ENCODE results near the gene TAL1.

Gene TAL1

DNA sequence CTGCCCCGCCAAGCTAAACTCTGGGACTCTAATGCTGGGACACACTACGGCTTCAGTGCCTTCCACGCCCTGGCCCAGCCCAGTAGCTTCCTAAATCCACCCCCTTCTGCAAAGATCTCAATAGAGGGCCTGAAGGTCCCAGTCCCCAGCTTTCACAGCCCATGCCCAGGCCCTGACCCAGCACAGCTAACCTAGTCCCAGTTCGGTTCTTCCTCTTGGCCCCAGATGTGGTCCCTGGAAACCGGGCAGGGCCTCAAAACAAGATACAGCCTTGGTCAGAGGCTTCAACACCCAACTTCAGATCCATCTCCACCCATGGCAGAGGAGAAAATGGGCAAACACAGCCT, 41.5 kb downstream of the TAL1 start:
- Mint-ChIP-seq H3K4me1 (ENCODE audit: low read depth) (no peaks in the 10 kb centered on the region), H3K36me3 (ENCODE audit: low read depth) (no peaks in the 10 kb centered on the region), H3K27me3 (peaks cover 21% of the 10 kb centered on the region), H3K4me3 (no peak overlapping the region), H3K27ac (no peak overlapping the region), H3K9me3 (no peaks in the 10 kb centered on the region)
- no peak for DNase-seq

DNA sequence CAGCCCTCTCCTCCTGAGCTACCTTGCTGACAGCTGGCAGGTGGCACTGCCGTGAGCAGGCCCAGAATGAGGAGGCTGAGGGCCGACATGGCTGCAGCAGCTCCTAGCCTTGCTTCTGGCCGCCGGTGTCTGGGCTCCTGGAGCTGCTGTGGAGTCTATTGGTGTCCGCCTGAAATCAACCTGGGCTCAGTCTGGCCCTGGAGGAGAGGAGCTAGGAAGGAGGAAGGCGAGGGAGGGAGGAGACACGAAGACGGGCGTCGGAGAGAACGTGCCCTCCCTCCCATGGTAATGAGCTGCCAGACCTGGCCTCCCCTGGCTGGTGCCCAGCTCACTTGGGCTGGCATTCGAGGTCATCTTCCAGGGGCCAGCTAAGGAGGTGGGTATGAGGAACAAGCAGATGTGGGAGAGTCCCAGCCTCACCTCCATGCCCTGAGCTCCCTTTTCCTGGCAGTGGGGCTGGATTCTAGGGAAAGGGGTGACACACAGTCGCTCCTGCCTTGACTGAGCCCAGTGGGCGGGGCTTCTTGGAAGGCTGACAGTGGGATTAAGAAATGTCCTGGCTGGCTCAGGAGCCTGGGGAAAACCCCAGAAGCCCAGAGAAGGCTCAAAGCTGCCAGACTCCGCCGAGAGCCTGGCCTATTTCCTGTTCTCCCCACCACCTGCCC, 42.0 kb downstream of the TAL1 start, which contains the start of gene PDZK1IP1:
PDZK1IP1 (minus strand) TSS at position 193 of the 665 bp plus-strand sequence; CDS start at position 89, 104 bp downstream.
- Mint-ChIP-seq H3K27ac (no peak within 1 kb of the TSS), H3K27me3 (peaks cover 22% of the 10 kb centered on the region), H3K36me3 (ENCODE audit: low read depth) (no peaks in the 10 kb centered on the region), H3K4me1 (ENCODE audit: low read depth) (no peaks in the 10 kb centered on the region), H3K4me3 (no peak within 1 kb of the TSS), H3K9me3 (no peaks in the 10 kb centered on the region)
- peak; percentile 19 for DNase-seq

DNA sequence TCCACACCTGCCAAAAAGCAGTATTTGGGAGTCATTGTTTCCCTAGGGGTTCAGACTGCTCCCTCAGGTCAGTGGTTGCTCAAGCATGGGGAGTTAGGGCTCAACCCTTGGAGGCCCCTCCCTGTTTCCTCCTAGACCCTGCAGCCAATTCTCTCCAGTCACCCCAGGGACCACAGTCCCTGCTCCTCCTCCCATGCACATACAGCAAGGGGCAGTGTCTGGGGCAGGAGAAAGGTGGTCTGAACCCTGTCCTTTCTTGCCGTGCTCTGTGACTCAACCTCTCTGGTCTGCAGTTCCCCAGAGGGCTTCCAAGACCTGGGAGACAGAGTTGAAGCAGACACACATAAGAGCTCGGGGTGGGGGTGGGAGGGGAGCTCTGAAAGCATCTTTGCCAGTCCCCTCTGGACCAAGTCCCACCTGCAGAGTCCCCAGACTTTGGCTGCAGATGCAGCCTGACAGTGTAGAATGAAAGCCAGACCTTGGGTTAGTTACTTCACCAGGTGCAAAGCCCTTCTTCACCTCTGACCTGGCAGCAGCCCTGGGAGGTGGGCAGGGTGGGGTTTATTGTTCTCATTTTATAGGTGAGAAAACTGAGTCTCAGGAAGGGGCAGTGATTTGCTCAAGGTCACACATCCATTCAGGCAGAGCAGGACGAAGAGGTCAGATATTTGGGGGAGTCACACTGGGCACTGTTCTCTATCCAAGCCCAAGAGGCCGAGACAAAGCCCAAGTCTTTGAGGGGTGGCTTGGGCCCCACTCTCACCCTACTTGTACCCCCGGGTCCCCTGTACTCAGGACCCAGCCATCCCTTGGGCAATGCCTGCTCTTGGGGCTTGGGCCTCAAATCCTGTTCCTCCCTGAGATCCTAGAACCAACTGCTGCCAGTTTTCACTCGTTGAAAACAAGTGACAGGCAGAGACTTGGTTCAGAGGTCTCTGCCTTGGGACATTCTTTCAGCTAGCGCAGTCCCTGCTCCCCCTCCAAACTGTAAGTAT, 42.9 kb downstream of the TAL1 start:
- H3K9me3 Mint-ChIP-seq = no peaks in the 10 kb centered on the region
- no peak overlapping the region for H3K4me3 Mint-ChIP-seq
- H3K27me3 Mint-ChIP-seq = peaks cover 27% of the 10 kb centered on the region
- DNase-seq = no peak
- H3K27ac Mint-ChIP-seq = no peak overlapping the region
- H3K4me1 Mint-ChIP-seq (ENCODE audit: low read depth) = no peaks in the 10 kb centered on the region
- H3K36me3 Mint-ChIP-seq (ENCODE audit: low read depth) = no peaks in the 10 kb centered on the region

DNA sequence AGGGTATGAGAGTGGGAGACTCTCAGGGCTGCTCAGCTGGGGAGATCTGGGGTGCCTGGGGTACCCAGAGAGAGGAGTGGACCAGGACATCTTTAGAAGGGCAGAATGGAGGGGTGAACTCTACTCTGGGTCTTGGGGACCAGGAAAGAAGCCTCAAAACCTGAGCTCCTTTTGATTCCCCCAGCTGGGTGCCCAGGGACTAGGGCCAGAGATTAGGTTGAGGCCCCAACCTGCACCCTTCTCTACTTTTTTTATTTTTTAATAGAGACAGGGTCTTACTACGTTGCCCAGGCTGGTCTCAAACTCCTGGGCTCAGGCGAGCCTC, 44.1 kb downstream of the TAL1 start:
- H3K36me3 Mint-ChIP-seq (ENCODE audit: low read depth) = no peaks in the 10 kb centered on the region
- H3K4me3 Mint-ChIP-seq = no peak overlapping the region
- no peaks in the 10 kb centered on the region for H3K4me1 Mint-ChIP-seq (ENCODE audit: low read depth)
- DNase-seq = no peak
- H3K27ac Mint-ChIP-seq = no peak overlapping the region
- H3K27me3 Mint-ChIP-seq = peaks cover 28% of the 10 kb centered on the region
- no peaks in the 10 kb centered on the region for H3K9me3 Mint-ChIP-seq

DNA sequence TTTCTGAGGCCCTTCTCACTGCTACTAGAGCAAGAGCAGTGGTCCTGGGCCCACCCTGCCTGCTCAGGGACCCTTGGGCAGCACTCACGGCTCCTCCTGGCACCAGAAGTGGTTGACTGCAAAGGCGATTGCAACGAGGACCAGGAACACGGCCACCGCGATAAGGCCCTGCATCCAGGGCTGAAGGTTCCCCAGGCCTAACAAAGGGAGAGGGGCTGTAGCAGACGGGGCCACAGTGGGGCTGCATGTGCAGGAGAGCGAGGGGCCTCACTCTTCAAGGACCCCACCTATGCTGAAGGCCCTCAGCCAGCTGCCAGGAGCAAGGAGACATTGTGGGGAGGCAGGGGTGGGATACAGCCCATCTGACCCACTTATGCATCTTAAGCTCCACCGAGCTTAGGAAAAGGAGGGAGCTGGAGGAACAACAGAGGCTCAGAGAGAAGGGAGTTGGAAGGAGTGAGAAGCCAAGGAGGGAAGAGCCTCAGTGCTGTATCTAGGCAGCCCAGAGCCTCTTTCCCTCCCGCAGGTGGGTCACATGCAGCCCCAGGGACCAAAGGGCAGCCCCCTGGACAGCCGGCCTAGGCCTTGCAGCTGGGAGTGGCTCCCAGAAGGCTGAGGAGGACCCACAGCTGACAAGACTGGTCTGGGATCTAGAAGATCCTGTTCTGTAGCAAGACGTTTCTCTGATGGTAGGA, 44.6 kb downstream of the TAL1 start:
- Mint-ChIP-seq H3K9me3 (no peaks in the 10 kb centered on the region), H3K4me1 (ENCODE audit: low read depth) (no peaks in the 10 kb centered on the region), H3K27me3 (peaks cover 29% of the 10 kb centered on the region), H3K4me3 (no peak overlapping the region), H3K27ac (no peak overlapping the region), H3K36me3 (ENCODE audit: low read depth) (no peaks in the 10 kb centered on the region)
- no peak for DNase-seq

DNA sequence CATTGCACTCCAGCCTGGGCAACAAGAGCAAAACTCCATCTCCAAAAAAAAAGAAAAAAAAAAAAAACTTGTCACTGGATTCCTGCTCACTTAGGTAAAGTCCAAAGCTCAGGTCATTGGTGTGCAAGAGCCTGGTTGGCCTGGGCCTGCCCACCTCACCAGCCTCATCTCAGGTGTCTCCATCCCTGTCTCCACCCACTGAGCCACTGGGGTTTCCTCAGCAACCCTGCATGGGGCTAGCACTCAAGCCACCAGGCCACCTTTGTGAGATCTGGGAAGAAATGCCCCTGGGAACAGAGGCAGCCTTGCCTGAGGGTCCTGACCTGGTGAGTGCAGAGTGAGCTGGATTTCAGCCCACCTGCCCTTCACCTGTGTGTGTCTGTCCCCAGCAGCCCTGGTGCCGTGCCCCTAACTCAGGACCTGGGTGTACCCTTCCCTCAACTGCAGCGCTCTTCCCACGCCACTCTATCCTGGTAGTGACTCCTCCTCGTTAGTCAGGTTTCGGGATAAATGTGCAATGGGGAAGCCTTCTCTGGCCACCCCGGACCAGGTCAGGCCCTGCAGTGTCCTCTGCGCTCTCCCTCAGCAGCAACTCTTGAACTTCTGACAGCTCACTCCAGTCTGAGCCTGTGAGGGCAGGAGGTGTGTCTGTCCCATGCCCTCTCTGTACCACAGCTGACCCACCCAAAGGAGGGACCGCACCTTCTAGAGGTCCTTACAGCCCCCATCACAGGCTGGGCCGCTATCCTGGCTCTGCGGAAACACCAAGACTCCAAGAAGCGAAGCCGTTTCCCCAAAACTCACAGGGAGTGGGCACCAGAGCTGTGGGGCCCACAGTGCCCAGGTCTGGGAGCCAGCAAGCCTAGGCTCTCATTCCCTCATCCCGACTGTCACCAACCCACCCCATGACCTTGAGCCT, 45.5 kb downstream of the TAL1 start:
- no peaks in the 10 kb centered on the region for H3K4me1 Mint-ChIP-seq (ENCODE audit: low read depth)
- peaks cover 26% of the 10 kb centered on the region for H3K27me3 Mint-ChIP-seq
- H3K36me3 Mint-ChIP-seq (ENCODE audit: low read depth) = no peaks in the 10 kb centered on the region
- no peaks in the 10 kb centered on the region for H3K9me3 Mint-ChIP-seq
- no peak for DNase-seq
- H3K4me3 Mint-ChIP-seq = no peak overlapping the region
- no peak overlapping the region for H3K27ac Mint-ChIP-seq

DNA sequence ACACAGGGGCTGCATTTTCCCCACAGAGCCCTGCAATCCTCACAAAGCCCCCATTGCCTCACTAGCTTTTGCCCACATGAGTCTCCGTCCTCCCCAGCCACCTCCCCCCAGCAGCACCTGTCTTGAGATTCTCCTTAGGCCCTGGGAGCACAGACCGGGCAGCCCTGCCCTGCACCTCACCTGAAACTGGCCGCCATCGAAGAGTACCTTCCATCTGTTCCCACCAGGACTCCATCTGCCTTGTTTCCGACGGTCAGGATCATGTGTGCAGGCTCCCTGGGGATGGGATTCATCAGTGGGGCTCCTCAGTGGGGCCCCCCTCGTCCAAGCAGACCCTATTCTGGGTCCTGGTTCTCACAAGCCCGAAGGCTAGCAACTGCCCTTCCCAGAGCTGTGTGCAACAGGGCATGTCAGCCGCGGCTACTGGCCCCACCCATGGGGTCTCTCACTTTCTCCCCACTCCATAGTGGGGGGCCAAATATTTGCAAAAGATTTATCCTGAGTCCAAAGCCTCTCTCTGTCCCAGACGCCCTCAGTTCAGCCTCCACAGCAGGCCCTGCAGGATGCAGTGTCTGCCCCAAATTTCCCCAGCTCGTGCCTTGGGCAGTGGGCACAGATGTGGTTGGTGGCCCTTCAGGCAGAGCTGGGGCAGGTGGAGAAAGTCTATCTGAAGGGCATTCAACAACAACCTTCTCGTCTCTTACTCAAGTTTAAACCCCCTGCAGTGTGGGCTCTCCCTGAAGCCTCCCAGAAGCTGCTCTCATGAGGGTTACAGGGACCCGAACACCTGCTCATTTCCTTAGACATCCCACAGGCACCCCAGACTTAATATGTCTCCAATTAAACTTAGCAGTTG, 47.0 kb downstream of the TAL1 start:
- no peaks in the 10 kb centered on the region for H3K4me1 Mint-ChIP-seq (ENCODE audit: low read depth)
- no peak overlapping the region for H3K4me3 Mint-ChIP-seq
- no peaks in the 10 kb centered on the region for H3K9me3 Mint-ChIP-seq
- peaks cover 40% of the 10 kb centered on the region for H3K27me3 Mint-ChIP-seq
- no peak overlapping the region for H3K27ac Mint-ChIP-seq
- no peaks in the 10 kb centered on the region for H3K36me3 Mint-ChIP-seq (ENCODE audit: low read depth)
- DNase-seq = no peak

DNA sequence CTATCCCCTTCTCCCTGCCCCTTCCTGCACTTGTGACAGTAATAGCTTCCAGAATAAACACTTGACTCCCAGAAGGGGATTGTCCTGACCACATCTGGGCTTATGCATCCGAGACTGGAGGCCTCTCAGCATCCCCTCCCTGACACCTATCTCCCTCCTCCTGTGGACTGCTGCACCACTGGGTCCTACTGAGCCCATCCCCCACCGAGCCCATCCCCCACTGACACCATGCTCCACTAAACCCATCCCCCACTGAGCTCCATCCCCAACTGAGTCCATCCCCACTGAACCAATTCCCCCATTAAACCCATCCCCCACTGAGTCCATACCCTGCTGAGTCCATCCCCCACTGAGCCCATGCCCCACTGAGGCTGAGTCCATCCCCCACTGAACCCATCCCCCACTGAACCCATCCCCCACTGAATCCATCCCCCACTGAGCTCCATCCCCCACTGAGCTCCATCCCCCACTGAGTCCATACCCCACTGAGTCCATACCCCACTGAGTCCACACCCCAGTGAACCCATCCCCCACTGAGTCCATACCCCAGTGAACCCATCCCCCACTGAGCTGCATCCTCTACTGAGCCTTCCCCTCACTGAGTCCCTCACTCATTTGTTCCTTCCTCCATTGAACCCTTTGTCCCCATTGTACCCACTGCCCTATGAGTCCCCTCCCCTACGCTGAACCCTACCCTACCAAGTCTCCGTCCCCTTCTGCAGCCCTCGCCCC, 47.8 kb downstream of the TAL1 start:
- Mint-ChIP-seq H3K9me3 (no peaks in the 10 kb centered on the region), H3K27me3 (peaks cover 46% of the 10 kb centered on the region)
- no peak for DNase-seq

DNA sequence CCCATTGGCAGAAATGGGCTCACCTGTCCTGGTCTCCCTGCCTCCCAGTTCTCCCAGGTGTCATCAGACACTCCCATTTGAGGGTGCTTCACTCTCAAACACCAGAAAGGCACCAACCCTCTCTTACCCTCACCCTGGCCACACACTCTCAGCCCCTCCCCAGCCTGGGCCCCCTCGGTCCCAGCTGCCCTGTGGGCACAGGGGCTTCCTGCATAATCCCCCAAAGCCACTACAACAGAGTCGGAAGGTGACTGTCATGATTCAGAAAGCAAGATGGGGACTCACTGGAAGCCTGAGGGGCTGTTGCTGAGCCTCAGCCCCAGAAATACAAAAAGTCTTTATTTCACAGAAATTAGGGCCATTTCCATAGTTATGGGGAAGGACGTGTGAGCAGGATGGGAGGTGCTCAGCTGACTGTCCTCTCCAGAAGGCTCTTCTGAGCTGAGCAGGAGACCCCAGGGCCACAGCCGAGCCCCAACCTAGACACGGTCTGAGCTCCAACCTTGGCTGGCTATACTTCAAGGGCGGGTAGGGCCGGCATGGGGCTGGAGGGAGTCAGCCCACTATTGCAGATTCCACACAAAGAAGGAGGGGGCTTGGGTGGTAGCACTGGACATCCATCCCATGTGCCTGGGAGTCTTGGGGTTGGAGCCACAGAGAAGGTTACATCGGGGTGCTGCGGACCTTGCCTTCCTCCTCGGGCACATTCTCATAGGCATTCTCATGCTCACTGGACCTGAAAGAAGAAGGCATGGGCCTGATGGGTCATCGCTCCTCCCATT, 48.5 kb downstream of the TAL1 start:
- Mint-ChIP-seq H3K4me3 (no peak overlapping the region), H3K27ac (no peak overlapping the region), H3K36me3 (ENCODE audit: low read depth) (no peaks in the 10 kb centered on the region), H3K4me1 (ENCODE audit: low read depth) (peaks cover 8% of the 10 kb centered on the region), H3K27me3 (peaks cover 53% of the 10 kb centered on the region), H3K9me3 (no peaks in the 10 kb centered on the region)
- DNase-seq = no peak

More for the DNA sequence above, 47.8 kb downstream of the TAL1 start:
- no peaks in the 10 kb centered on the region for H3K36me3 Mint-ChIP-seq (ENCODE audit: low read depth)
- peaks cover 5% of the 10 kb centered on the region for H3K4me1 Mint-ChIP-seq (ENCODE audit: low read depth)
- H3K4me3 Mint-ChIP-seq = no peak overlapping the region
- H3K27ac Mint-ChIP-seq = no peak overlapping the region

DNA sequence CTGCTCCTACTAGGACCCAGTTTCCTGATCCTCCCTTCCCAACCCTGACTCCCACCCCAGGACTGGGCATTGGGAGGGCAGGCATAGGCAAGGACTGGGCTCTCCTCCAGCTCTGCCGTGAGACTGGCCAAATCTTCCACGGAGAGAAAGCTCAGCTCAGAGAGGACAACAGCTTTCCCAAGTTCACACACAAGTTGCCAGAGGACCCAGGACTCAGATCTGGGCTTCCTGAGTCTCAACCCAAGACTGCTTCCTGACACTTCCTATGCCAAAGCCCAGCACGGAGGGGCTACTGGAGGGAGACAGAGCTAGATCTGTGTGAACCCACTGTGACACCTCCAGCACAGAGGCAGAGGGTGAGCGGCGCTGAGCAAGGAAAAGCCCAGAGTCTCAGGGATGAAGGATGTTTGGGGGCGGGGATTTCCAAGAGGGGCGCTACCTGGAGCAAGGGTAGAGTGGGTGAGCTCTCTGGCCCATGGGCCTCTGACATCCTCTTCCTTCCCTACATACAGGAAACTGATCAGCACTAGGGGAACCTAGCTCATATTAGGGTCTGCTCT, 49.3 kb downstream of the TAL1 start:
- H3K27ac Mint-ChIP-seq = no peak overlapping the region
- peaks cover 8% of the 10 kb centered on the region for H3K4me1 Mint-ChIP-seq (ENCODE audit: low read depth)
- DNase-seq = no peak
- H3K9me3 Mint-ChIP-seq = no peaks in the 10 kb centered on the region
- peaks cover 58% of the 10 kb centered on the region for H3K27me3 Mint-ChIP-seq
- no peak overlapping the region for H3K4me3 Mint-ChIP-seq
- no peaks in the 10 kb centered on the region for H3K36me3 Mint-ChIP-seq (ENCODE audit: low read depth)

DNA sequence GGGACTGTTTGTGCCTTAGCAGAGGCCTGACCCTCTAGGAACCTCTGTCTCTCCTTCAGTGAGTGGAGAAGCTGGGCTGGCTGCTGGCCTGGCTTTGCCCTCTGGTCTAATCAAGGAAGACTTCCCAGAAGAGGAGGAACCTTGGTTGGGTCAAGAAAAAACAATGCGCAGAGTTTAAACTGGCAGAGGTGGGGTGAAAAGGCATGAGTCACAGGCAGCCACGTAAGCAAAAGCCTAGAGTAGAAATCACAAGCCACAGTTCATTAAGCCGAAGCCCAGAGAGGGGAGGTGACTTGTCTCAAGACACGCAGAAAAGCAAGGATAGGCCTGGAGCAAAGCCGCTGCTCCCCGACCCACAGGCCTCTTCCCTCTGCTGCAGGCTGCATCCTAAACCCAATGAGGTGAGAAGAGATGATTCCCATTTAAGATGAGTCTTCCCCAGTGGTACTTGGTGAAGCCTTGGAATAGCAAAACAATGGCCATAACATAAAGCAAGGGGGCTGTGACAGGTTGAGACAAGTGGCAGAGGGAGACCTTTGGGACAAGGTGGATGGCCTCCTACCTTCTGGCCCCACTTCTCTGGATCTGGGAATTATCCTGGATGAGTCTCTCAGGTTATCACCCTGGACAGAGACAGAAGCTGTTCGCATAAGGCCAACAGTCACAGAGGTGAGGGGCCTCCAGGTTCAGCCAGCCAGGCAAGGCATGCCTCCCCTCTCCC, 49.9 kb downstream of the TAL1 start:
- Mint-ChIP-seq H3K36me3 (ENCODE audit: low read depth) (no peaks in the 10 kb centered on the region), H3K27ac (no peak overlapping the region), H3K27me3 (peaks cover 60% of the 10 kb centered on the region), H3K4me1 (ENCODE audit: low read depth) (peaks cover 8% of the 10 kb centered on the region), H3K4me3 (no peak overlapping the region), H3K9me3 (no peaks in the 10 kb centered on the region)
- no peak for DNase-seq

All from activated T-cell treated with anti-CD3 and anti-CD28 coated beads, Interleukin-2, amount 50 U/mL, for 24 hours (primary cell).